Measurements from ENCODE around the gene ARSD.
"Not testable (repeated sequence)": the region's sequence is repeated elsewhere in the genome, so short reads cannot be mapped to it uniquely, and the experiment has no call there.

The ARSD gene, protein sequence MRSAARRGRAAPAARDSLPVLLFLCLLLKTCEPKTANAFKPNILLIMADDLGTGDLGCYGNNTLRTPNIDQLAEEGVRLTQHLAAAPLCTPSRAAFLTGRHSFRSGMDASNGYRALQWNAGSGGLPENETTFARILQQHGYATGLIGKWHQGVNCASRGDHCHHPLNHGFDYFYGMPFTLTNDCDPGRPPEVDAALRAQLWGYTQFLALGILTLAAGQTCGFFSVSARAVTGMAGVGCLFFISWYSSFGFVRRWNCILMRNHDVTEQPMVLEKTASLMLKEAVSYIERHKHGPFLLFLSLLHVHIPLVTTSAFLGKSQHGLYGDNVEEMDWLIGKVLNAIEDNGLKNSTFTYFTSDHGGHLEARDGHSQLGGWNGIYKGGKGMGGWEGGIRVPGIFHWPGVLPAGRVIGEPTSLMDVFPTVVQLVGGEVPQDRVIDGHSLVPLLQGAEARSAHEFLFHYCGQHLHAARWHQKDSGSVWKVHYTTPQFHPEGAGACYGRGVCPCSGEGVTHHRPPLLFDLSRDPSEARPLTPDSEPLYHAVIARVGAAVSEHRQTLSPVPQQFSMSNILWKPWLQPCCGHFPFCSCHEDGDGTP

DNA sequence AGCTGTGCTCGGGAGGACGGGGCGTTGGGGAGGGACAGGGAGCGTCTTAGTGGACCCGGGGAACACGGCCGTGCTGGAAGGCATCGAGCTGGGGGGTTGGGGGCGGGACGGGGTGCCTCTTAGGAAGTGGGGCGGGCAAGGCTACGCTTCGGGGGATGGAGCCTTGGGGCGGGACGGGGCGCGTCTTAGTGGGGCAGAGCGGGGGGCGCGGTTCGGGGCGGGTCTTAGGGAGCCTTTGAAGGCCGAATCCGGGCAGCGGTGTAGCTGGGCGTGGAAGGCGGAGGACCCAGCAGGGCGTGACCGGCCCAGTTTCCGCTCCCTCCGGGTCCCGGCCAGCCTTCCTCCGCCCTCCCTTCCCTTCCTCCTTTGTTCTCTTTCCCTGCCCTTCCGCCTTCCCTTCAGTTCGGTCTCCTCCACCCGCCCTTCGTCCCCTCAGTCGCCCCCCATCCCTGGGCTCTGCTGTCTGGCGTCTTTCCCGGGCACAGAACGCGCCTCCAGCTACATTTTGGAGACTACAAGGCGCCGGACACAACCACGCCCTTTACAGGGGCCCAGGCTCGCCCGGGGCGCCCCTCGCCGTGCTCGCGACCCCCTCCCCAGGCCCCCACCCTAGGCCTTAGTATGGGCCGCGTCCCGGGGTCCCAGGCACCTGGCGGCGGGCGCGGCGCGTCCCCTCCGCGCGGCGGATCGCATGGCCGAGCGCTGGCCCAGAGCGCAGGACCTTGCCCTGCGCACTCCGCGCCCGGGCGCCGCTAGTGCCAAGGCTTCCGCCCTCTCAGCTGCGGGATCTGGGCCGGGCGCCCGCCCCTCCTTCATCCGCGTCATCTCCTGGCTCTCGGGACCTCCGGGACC lies at the start of gene ARSD:
Gene ARSD, minus strand, starts transcription at position 757 of the 852 bp plus-strand sequence. Its CDS starts 64 bp downstream, at position 693.
- DNase-seq (ENCODE audit: low read depth): peak; percentile 19

- DNase-seq (ENCODE audit: low read depth): not testable (repeated sequence)
Observed at GRCh38 chrX:2978639-2979038, 49.5 kb upstream of the ARSD start.

GRCh38 chrX:2974961-2975360 lies 45.8 kb upstream of the ARSD start:
- no peak for DNase-seq (ENCODE audit: low read depth)

DNA sequence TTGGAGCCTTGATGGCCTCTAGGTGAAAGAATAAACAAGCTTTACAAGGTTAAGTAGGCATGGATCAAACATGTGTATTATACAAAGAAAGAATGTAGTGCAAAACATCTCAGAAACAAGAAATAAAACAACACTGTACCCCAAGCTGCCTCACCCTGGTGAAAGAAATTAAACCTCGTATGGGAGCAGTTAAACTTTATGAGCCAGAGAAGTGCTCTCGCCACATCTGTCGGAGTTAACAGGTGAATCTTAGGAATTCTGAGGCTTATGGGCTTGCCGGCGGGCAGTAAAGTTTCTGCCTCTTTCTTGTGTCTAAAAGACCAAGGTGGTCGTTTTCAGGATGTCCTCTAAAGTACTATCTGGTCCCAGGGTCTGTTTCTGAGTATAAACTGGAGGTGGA lies 43.3 kb upstream of the ARSD start:
- no peak for DNase-seq (ENCODE audit: low read depth)

DNA sequence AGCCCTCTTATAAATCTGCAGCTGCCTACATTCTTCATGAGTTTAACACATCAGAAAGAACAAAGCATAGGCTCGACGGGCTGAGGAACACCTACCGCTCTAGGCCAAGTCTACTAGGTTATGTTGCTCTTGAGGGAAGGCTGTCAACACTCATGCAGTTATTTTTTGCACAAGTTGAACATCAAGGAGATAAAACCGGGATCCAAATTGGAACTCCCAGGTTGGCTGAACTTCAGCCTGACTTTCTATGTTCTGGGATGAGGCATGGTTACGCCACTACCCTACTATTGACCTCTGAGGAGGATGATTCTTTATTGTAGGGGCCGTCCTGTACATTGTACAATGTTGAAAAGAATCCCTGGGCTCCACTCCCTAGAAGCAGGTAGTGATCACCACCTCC lies 39.9 kb upstream of the ARSD start:
- DNase-seq (ENCODE audit: low read depth): no peak

- DNase-seq (ENCODE audit: low read depth): no peak
Observed at GRCh38 chrX:2967998-2968909, 39.1 kb upstream of the ARSD start.

GRCh38 chrX:2967584-2967983 lies 38.4 kb upstream of the ARSD start:
- no peak for DNase-seq (ENCODE audit: low read depth)

DNA sequence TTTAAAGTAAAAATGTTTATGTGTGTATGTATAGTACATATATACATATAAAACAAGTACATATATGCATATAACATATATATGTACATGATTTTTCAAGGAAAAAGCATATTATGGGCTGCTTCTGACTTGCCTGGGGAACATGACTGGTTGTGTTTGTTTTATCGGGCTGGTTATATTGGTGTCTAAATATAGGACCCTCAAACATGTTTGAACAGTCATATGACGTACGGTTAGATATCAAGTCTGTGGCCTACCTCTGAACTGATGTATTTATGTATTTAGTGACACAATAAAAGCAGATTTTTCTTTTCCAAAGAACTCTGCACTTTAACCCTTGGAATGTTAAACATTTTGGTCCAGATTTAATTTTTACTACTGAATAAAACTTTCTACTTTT lies 37.9 kb upstream of the ARSD start:
- no peak for DNase-seq (ENCODE audit: low read depth)

DNA sequence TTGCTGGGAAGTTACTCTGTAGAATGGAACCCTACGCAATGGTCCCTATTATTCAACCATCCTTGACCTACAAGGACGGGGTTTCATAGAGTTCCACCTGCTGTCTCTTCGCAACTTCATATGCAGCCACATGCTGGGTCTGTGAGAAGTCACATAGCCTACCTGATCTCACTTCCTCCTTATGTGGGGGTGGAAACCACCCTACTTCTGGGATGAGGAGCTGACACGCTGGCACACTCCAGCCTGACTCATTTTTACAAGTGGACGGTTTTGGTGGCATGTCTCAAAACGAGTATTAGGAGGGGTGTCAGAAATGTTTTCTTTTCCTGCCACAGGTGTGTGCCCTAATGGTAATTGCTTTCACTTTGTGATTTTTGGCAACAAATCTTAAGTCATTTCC lies 36.8 kb upstream of the ARSD start:
- no peak for DNase-seq (ENCODE audit: low read depth)

GRCh38 chrX:2963992-2964794 lies 35.1 kb upstream of the ARSD start:
- not testable (repeated sequence) for DNase-seq (ENCODE audit: low read depth)

GRCh38 chrX:2963449-2963848 lies 34.3 kb upstream of the ARSD start:
- not testable (repeated sequence) for DNase-seq (ENCODE audit: low read depth)

DNA sequence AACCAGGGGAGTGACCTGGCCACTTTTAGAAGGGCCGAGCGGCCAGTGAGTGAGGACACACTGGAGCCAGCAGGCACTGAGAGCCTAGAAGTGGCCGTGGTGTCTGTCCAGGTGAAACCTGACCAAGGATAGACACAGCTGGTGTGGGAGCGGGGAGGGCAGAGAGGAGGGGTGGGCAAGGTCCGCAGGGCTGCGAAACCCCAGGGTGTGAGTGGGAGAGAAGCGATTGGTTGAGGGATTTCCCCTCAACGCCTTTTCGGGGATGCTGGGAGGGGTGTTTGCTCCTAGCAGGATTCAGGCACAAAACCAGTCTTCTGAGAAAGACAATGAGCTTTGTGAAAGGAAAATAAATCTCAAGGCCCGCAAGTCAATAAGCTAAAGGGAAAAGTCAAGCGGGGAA lies 33.2 kb upstream of the ARSD start:
- no peak for DNase-seq (ENCODE audit: low read depth)

DNA sequence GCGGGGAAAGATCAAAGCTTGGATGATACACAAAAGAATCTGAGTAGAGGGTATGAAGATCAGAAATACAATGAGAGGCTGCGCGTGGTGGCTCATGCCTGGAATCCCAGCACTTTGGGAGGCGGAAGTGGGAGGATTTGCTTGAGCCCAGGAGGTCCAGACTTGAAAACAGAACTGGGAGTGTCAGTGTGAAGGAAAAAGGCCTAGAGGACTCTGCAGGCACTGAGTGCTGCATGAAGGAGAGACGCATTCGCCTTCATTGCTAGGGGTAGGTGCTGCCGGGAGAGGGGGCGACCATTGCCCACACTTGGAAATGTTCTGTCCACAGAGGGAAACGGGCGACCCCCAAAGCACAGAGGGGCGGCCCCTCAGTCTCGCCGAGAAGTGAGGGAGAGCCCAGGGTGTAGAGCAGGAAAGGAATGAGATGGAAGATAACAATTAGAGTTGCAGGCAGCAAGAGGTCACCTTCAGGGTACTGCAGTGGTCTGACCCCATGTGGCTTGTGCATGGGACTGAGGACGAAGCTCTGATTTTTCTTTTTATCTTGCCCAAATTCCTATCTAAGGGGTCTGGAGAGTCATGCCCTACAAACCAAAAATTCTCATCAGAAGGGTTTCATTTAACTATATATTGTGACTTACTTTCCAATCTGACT lies 31.8 kb upstream of the ARSD start:
- DNase-seq (ENCODE audit: low read depth): no peak

- DNase-seq (ENCODE audit: low read depth): no peak
Observed at GRCh38 chrX:2958199-2958598, 29.1 kb upstream of the ARSD start.

GRCh38 chrX:2955838-2956237 lies 26.7 kb upstream of the ARSD start:
- DNase-seq (ENCODE audit: low read depth): no peak

GRCh38 chrX:2955281-2955680 lies 26.1 kb upstream of the ARSD start:
- no peak for DNase-seq (ENCODE audit: low read depth)

DNA sequence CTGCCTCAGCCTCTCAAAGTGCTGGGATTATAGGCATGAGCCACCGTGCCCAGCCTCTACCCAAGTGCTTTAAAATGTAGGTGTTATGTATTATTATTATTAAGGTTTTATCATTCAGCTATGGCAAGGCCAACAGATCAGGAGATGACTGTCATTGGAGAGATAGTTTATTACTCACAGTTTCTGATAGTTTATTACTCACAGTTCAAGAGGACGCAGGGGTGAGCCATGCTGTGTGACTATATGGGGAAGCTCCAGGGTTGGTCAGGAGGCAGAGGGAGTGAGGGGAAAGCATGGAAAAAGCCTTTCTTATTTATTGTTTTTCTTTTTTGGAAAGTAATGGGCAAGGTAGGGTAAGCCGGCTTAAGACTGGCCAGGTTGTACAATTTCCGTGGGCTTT lies 25.4 kb upstream of the ARSD start:
- DNase-seq (ENCODE audit: low read depth): no peak

DNA sequence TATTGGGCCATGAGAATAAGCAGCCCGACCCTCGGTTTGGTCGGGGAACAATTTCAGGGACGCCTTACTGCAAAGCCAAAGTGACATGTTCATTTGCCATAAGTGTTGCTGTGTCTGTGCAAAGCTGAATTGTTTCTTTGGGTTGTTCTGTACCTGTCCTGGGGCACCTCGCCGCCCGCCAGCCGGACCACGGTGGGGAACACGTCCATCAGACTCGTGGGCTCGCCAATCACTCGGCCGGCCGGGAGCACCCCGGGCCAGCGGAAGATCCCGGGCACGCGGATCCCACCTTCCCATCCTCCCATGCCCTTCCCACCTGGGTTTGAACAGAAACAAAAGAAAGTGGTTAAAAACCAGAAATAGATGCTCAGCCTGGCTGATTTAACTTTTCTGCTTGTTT lies 8.8 kb upstream of the ARSD start:
- not testable (repeated sequence) for DNase-seq (ENCODE audit: low read depth)

GRCh38 chrX:2934715-2935710 lies 5.9 kb upstream of the ARSD start:
- DNase-seq (ENCODE audit: low read depth): no peak

Measured in stimulated activated CD8-positive, alpha-beta memory T cell treated with anti-CD3 and anti-CD28 coated beads, Interleukin-15, amount 100 ng/mL, for 24 hours (primary cell).